DMS114 treated with DMSO at 0.1 percent for 48 hours (cell line): Measurements from ENCODE around the gene SLCO4A1.
"Not testable (repeated sequence)": the region's sequence is repeated elsewhere in the genome, so short reads cannot be mapped to it uniquely, and the experiment has no call there.

Source experiments
- DNase-seq: peaks from one replicate; lab custom pipeline; 2025; ENCODE audit not compliant: unreplicated experiment; lab: John Stamatoyannopoulos, UW

Gene SLCO4A1

GRCh38 chr20:62622178-62622876, 20.0 kb upstream of the SLCO4A1 start:
- no peak for DNase-seq

- DNase-seq: no peak
These were observed 19.3 kb upstream of the SLCO4A1 start for GRCh38 chr20:62622877-62623487.

GRCh38 chr20:62623488-62624324, 18.6 kb upstream of the SLCO4A1 start:
- DNase-seq: no peak

GRCh38 chr20:62624325-62624690, 18.0 kb upstream of the SLCO4A1 start:
- DNase-seq: no peak

GRCh38 chr20:62624719-62625453, 17.4 kb upstream of the SLCO4A1 start:
- no peak for DNase-seq

- DNase-seq: no peak
These were observed 16.8 kb upstream of the SLCO4A1 start for GRCh38 chr20:62625516-62625915.

- DNase-seq: no peak
These were observed 16.3 kb upstream of the SLCO4A1 start for GRCh38 chr20:62625921-62626547.

GRCh38 chr20:62627425-62627824, 14.9 kb upstream of the SLCO4A1 start:
- DNase-seq: not testable (repeated sequence)

GRCh38 chr20:62627901-62628612, 14.2 kb upstream of the SLCO4A1 start:
- no peak for DNase-seq

GRCh38 chr20:62628691-62629090, 13.6 kb upstream of the SLCO4A1 start:
- DNase-seq: no peak

GRCh38 chr20:62629864-62630470, 12.3 kb upstream of the SLCO4A1 start:
- no peak for DNase-seq

- no peak for DNase-seq
These were observed 10.7 kb upstream of the SLCO4A1 start for GRCh38 chr20:62631336-62632308.

- no peak for DNase-seq
These were observed 9.7 kb upstream of the SLCO4A1 start for GRCh38 chr20:62632575-62633090.

- DNase-seq: no peak
These were observed 8.5 kb upstream of the SLCO4A1 start for GRCh38 chr20:62633598-62634329.

GRCh38 chr20:62634330-62634967, 7.9 kb upstream of the SLCO4A1 start:
- DNase-seq: no peak

GRCh38 chr20:62635232-62635631, 7.1 kb upstream of the SLCO4A1 start:
- DNase-seq: no peak

GRCh38 chr20:62635852-62636251, 6.5 kb upstream of the SLCO4A1 start:
- DNase-seq: no peak
